SKM-1 (cell line): Measurements from ENCODE around the gene NAT14.
A peak's percentile ranks its signal among the peaks of the same experiment; 100 is the strongest.

ENCODE experiments used
- DNase-seq: peaks from one replicate; lab custom pipeline; 2025; ENCODE audit not compliant: unreplicated experiment; lab: John Stamatoyannopoulos, UW

NAT14 gene

DNA sequence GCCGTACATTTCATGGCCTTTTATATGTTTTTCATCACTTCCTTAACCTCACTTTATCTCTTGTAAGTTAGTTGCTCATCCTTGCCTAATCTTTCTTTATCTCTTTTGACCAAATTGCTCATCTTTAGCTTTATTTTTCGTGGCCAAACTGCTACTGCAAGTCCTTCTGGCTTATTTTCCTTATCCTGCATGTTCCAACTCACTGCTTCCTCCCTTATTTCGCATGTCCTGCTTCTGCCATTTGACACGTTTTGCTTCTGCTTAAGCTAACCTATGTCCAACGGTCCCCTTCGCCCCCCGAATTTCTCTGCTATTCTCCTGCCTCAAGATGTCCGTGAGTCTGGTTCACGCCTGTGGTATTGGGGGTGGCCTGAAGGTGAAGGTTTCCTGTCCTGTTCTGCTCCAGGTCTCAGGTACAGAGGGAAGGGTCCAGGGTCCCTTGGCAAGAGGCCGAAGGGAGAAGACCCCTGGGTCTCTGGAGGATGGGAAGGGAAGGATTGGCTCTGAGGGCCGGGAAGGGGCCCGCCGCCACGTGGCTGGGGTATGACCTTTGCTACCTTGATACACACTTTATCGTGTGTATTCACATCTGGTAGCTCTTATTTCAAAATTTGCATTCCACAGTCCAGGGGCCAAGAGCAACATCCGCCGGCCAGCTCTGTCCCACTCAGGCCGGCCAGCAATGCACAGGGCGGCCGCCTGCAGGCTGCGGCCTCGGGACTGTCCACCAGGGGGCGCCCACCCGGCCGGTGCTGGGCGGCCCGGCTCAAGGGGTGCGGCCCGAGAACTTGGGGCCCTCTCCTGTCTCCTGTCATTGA, 17.5 kb upstream of the NAT14 start:
- no peak for DNase-seq

- DNase-seq: no peak
Measured at GRCh38 chr19:55468054-55468393, 17.0 kb upstream of the NAT14 start.

DNA sequence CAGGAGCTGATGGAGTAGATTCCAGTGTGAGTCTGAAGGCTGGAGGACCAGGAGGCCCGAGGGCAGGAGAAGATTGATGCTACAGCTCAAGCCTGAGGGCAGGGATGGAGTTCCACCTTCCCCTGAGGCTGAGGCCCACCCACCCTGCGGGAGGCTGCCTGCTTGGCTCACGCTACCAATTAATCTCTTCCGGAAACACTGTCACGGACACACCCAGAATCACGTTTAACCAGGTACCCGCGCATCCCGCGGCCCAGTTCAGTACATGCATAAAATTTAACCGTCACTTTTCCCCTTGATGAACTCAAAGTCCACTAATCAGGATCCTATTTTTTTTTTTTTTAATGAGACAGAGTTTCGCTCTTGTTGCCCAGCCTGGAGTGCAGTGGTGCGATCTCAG, 13.7 kb upstream of the NAT14 start:
- no peak for DNase-seq

- no peak for DNase-seq
Measured at GRCh38 chr19:55472463-55472862, 12.5 kb upstream of the NAT14 start.

DNA sequence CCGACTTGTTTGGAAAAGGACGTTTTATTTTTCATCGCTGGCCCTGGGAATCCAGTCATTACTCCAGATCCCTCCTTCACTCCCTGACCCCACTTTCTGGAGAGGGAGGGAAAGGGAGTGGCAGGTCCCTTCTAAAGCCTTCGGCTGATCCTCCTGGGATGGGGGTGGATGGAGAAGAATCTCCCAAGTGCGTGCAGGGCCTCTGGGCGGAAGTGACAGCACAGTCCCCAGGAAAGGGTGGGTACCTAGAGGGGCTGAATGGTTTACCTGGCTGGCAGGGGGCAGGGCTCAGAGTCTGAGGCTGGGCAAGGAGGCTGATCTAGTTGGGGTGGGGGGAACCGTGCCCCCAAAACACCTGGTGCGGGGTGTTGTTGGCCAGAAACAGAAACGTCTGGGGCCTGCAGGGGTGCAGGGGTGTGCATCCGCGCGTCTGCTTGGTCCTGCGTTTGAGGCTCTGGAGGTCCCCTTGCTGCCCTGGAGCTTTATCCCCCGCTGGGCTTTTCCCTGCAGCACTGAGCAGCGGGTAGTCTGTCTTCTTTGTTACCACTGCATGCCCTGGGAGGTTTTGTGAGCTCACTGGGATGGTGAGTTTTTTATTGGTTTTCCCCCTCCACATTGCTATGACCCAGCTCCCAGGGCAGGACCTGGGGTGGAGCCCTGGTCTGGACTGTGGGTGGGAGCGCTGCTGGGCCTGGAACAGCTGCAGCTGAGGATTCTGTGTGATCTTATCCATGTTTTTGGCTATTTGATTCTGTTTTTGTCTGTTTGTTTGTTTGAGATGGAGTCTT, 11.6 kb upstream of the NAT14 start:
- DNase-seq: no peak

DNA sequence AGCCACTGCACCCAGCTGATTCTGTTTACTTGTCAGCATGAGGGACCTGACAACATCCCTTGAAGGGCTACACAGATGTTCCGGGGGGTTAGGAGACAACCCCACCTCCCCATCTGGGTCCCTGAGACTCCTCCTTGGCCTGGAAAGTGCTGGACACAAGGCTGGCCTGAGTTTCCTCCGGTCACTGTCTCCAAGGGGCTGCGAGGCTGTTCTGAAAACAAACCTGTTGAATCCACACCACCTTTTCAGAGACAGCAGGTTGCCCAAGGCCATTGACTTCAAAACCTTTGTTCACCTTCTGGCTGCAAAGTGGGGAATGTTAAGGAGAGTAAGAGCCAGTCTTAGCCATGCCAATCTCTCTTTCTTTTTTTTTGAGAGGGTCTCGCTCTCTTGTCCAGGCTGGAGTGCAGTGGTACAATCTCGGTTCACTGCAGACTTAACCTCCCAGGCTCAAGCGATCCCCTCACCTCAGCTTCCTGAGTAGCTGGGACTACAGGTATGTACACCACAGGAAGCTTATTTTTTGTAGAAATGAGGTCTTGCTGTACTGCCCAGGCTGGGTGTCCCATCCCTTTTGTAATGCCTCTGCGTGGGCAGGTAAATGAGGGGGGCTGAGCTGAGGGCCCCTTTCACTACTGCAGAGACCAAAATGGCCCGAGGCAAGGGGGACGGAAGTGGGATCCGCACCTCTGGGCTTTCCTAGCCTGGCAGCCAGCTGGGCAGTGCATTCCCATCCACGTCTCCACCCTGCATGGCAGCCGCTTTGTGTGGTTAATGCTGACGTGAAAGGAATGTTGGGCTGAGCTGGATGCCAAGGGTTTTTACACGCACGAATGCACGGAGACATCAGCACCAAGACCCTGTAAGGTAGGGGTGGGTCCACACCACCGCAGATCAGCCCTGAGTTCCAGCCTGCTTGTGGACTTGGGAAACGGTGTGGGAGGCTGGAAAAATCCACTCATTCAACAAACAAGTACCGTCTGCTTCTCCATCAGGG, 10.4 kb upstream of the NAT14 start:
- DNase-seq: no peak

DNA sequence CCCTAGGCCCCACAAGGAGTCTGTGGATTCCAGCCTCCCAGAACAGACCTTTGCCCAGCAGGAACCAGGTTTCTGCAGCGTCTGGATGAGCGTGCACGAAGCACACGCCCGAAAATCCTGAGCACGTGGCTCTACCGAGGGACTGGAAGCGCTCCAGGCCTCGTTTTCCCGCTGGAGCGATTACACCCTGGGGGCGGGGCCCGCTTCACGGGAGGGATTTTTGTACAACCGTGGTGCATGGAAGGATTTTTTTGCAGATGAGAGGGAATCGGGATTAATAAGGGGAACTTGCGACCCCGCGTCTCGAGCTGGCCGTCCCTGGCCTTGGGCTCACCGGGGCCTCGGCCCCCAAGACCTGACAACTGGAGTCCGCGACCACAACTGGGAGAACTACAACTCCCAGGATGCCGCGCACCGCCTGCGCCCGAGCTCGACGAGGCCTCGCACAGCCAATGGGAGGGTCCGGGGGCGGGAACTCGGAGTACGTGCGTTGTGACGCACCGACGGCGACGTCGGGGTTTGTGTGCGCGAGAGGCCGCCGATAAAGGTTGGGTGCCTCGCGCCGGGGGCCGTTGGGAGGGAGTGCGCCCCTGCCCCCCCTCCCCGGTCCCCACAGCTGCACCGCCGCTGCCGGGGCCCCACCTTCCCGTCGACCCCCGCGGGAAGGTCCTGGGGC, 8.8 kb upstream of the NAT14 start, which contains the start of gene ZNF628:
ZNF628 (plus strand) TSS at position 518 of the 676 bp plus-strand sequence. CDS start 3,294 bp downstream, outside the sequence.
- DNase-seq: peak; percentile 46

DNA sequence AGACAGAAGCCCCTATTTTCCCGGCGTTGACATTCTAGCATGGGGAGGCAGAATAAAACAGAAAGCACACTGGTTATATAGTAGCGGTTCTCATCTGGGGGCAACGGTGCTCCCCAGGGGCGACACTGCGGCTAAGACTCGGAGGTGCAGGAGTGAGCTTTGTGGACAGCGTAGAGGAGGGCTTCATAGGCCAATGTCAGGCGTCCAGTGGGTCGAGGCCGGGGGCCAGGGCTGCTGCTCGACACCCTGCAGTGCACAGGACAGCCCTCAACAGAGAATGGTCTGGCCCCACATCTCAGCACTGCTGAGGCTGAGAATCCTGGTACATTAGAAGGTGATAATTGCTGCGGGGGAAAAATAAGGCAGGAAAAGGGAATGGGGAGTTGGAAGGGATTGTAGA, 7.1 kb upstream of the NAT14 start:
- no peak for DNase-seq

DNA sequence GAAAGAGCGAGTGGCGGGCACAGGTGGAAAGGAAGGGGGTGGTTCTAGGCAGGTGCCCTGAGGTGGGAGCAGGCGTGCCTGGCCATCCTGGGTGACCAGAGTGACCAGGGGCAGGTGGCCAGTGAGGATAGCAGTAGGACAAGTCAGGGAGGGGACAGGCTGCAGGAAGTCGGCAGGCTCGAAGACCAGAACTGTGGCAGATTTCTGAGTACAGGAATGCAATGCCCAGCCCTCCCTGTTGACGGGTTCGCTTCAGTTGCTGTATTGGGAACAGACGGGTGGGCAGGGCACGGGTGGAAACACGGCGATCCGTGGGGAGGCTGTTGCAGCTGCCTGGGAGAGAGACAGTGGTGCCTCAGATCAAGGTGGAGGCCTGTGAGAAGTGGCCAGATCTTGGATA, 6.6 kb upstream of the NAT14 start:
- no peak for DNase-seq

DNA sequence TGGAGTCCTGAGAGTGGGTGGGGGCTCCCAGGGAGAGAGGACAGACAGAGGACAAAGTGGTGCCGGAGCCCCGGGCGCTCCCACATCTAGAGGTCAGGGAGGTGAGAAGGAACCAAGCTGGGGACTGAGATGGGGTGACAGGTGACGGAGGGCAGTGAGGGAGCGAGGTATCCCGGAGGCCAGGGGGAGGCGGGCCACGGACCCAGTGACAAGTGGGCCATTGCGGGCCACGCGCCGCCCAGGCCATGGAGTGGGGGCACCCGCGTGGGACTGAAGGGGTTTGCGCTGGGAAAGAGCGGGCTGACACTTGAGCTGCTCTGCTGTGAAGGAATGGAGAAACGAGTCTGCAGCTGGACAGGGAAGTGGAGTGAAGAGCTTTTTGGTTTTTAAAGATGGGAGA, 5.9 kb upstream of the NAT14 start:
- DNase-seq: no peak

DNA sequence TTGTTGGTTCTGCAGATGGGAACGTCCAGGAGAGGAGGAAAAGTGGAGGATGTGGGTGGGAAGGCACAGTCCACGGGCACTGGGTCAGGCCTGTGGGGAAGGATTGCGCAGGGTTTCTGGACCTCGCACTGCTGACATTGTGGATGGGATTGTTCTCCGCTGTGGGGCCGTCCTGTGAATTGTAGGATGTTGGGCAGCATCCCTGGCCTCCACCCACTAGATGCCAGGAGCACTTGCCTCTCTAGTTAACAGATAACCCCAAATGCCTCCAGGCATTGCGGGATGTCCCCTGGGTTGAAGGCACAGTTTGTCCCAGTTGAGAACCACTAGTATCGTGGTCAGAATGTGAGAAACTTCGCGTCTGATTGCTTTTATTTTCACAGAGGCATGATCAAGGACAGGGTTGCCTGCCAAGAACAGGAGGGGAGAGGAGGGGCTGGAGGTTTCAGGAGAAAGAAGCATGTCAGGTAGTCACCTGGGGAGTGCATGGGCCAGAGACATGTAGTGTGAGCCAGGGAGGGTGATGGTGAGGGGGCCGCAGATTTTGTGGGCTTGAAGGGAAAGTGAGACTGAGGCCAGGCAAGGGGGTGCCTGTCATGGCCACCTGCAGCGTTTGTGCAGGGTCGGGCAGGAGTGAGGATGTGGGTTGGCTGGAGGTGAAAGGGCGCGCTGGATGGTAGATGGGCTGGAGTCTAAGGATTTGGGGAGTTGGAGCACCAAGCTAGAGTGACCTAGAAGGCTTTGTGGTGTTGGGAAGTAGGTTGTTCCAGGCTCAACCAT, 5.3 kb upstream of the NAT14 start:
- no peak for DNase-seq

GRCh38 chr19:55481148-55481793, 3.7 kb upstream of the NAT14 start:
- DNase-seq: no peak

GRCh38 chr19:55481794-55482155, 3.2 kb upstream of the NAT14 start:
- DNase-seq: no peak

DNA sequence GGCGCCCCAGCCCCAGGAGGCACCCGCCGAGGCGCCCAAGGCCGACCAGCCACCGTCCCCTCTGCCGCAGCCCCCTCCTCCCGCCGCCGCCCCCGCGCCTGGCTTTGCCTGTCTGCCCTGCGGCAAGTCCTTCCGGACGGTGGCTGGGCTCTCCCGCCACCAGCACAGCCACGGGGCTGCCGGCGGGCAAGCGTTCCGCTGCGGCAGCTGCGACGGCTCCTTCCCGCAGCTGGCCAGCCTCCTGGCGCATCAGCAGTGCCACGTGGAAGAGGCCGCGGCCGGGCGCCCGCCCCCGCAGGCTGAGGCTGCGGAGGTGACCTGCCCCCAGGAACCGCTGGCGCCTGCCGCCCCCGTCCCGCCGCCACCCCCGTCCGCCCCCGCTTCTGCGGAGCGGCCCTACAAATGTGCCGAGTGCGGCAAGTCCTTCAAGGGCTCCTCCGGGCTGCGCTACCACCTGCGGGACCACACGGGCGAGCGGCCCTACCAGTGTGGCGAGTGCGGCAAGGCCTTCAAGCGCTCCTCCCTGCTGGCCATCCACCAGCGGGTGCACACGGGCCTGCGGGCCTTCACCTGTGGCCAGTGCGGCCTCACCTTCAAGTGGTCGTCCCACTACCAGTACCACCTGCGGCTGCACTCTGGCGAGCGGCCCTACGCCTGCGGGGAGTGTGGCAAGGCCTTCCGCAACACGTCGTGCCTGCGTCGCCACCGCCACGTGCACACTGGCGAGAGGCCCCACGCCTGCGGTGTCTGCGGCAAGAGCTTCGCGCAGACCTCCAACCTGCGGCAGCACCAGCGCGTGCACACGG, 2.6 kb upstream of the NAT14 start:
- no peak for DNase-seq

DNA sequence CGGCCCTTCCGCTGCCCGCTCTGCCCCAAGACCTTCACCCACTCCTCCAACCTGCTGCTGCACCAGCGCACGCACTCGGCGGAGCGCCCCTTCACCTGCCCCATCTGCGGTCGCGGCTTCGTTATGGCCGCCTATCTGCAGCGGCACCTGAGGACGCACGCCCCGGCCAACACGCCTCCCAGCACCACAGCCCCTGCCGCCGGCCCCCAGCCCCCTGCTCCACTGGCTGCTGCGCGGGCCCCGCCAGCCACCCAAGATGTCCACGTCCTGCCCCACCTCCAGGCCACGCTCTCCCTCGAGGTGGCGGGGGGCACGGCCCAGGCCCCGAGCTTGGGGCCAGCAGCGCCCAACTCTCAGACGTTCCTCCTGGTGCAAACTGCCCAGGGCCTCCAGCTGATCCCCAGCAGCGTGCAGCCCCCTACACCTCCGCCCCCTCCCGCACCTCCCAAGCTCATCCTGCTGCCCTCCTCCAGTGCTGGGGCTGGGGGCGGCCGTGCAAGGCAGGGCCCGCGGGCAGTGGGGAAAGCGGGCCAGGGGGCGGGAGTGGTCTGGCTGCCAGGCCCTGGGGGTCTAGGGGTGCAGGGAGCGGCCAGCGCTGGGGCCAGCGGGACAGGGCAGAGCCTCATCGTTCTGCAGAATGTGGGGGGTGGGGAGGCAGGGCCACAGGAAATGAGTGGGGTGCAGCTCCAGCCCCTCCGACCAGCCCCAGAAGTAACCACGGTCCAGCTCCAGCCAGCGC, 1.9 kb upstream of the NAT14 start:
- DNase-seq: no peak

DNA sequence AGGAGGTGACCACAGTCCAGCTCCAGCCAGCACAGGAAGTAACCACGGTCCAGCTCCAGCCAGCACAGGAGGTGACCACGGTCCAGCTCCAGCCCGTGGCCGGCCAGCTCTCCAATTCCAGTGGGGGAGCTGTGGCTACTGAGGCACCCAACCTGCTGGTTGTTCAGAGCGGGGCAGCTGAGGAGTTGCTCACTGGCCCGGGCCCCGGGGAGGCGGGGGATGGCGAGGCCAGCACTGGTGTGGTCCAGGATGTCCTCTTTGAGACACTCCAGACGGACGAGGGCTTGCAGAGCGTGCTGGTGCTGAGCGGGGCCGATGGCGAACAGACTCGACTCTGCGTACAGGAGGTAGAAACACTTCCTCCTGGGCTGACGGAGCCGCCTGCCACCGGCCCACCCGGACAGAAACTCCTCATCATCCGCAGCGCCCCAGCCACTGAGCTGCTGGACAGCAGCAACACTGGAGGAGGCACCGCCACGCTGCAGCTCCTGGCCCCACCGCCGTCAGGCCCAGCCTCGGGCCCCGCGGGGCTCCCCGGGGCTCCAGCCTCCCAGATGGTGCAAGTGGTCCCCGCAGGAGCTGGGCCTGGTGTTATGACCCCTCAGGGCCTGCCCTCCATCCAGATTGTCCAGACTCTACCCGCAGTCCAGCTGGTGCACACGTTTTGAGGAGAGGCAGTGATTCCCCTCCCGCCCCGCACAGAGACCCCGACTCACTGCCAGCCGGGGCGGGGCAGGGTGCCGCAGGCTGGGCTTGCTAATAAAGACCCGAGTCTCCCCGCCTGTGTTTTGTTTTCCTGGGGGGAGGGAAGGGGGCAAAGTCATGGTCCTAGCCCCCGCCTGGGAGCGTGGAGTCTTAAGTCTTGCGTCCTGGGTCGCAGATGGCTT, 1.0 kb upstream of the NAT14 start:
- no peak for DNase-seq

DNA sequence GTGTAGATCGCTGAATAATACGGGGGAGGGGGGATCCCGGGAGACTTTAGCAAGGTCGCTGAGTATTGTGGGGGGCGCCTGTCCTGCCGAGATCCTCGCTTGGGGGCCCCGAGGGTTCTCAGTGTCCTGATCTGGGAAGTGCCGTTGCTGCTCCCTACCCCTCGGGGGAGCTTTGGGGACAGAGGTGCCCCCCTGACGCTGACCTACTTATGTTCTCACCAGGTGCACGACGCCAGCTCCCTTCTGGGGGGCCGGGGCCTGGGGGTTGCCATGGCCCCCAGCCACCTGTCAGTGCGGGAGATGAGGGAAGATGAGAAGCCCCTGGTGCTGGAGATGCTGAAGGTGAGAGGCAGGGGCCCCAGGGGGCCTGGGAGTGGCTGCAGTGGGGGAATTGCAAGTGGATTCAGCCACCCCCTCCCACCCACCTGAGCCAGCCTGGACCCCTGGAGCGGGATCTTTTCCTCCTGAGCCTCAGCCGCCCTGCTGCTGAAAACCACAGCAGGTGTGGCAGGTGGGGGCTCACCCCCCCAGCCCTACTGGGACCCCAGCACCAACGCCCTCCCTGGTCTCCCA, 537 bp downstream of the NAT14 start:
- DNase-seq: no peak
